GM18951 (cell line): ENCODE measurements around the gene CEP57L1.
"Not testable (repeated sequence)": the region's sequence is repeated elsewhere in the genome, so short reads cannot be mapped to it uniquely, and the experiment has no call there.

Source experiments
- POLR2A ChIP-seq: IDR thresholded peaks from 4 replicates; pipeline ENCODE4 v1.6.1; 2011; ENCODE audit warnings: mild to moderate bottlenecking; ENCODE audit not compliant: insufficient read length, insufficient read depth; ENCODE audit errors: extremely low read depth
- in situ Hi-C: fragments of 300-500 bp; cut with MboI; formaldehyde crosslinking; loops from one replicate; pipeline ENCODE4 v1.12.0; 2022; ENCODE audit warnings: low sequenced_read_pairs, mixed read lengths, inconsistent platforms; ENCODE audit not compliant: unreplicated experiment

The CEP57L1 gene

GRCh38 chr6:109183109-109183650, 87.9 kb downstream of the CEP57L1 start:
- TF ChIP-seq POLR2A = no peak
- in situ Hi-C loops = loop anchor here (10.0 kb wide), 1 partner anchor 202 kb away; the partner anchor contains the start of gene CD164

DNA sequence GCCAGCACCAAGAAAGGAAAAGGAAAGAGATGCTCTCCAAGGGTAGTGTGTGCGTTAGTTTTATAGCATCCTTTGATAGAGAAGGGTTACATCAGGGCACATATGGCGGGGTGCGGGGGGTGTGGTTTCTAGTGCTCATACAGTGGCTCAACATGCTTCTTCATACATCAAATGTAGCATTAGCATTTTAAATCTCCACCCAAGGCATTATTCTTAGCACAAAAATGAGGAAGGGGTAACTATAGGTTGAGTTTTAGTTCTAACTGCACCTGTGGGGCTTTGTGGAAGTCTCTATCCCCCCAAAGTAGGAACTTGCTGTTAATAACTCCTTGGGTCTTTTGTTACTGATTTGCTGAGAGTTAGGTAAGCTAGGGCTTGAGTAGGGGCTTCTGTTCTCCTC, 89.3 kb downstream of the CEP57L1 start:
- in situ Hi-C loops = loop anchor here (10.0 kb wide), 1 partner anchor 200 kb away; the partner anchor contains the start of gene CD164
- TF ChIP-seq POLR2A = no peak

DNA sequence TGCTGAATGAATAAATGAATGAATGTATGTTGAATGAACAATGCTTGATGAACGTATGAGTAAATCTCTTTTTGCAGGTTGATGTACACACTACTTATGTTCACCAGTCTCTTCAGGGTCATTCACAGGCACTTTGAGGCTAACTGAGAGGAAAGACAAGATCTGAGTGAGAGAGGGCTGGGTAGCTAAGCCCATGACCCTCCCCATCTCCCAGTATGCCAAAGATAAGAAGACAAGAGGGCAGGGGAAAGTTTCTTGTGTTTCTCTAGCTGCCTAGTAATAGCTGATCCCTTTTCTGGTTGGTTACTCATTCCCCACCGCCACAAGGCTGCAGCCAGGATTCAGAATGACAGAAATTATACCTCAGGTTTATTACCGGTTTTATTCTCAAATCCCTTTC, 90.7 kb downstream of the CEP57L1 start:
- in situ Hi-C loops = loop anchor here (10.0 kb wide), 1 partner anchor 199 kb away; the partner anchor contains the start of gene CD164
- no peak for TF ChIP-seq POLR2A

- in situ Hi-C loops = loop anchor here (10.0 kb wide), 1 partner anchor 197 kb away; the partner anchor contains the start of gene CD164
- TF ChIP-seq POLR2A = no peak
Measured at GRCh38 chr6:109187399-109188114, 92.2 kb downstream of the CEP57L1 start.

GRCh38 chr6:109188115-109188411, 92.8 kb downstream of the CEP57L1 start:
- in situ Hi-C loops = loop anchor here (10.0 kb wide), 1 partner anchor 197 kb away; the partner anchor contains the start of gene CD164
- no peak for TF ChIP-seq POLR2A

DNA sequence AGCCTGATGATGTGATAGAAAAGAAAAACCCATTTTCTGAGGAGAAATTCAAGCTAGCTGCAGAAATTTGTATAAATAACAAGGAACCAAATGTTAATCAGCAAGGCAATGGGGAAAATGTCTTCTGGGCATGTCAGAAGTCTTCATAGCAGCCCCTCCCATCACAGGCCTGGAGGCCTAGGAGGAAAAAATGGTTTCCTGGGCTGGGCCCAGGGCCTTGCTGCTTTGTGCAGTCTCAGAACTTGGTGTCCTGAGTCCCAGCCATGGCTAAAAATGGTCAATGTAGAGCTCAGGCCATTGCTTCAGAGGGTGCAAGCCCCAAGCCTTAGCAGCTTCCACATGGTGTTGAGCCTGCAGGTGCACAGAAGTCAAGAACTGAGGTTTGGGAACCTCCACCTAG, 96.1 kb downstream of the CEP57L1 start:
- in situ Hi-C loops = not testable (repeated sequence)

- no peak for TF ChIP-seq POLR2A
- in situ Hi-C loops = no loop called here
Measured at GRCh38 chr6:109192865-109193264, 97.6 kb downstream of the CEP57L1 start.

GRCh38 chr6:109194880-109195279, 99.6 kb downstream of the CEP57L1 start:
- no peak for TF ChIP-seq POLR2A

DNA sequence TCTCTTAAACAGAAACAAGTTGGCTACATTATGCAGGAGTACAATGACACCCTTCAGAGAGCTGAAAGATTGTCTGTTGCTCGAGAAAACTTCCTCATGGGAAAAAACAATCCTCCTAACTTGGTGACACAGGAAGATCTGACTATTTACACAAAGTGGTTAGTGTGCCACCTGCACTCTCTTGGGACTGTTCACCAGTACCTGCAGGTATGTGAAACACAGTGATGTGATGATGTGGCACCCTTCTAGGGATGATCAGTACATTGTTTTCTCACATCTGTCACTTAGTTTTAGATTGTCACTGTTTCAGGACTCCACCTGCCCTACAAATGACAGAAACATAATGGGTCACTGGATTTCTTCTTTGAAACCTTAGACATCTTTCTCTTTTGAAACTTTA, 101.8 kb downstream of the CEP57L1 start:
- in situ Hi-C loops = no loop called here
- TF ChIP-seq POLR2A = no peak

More at GRCh38 chr6:109194880-109195279, 99.6 kb downstream of the CEP57L1 start:
- in situ Hi-C loops = no loop called here

DNA sequence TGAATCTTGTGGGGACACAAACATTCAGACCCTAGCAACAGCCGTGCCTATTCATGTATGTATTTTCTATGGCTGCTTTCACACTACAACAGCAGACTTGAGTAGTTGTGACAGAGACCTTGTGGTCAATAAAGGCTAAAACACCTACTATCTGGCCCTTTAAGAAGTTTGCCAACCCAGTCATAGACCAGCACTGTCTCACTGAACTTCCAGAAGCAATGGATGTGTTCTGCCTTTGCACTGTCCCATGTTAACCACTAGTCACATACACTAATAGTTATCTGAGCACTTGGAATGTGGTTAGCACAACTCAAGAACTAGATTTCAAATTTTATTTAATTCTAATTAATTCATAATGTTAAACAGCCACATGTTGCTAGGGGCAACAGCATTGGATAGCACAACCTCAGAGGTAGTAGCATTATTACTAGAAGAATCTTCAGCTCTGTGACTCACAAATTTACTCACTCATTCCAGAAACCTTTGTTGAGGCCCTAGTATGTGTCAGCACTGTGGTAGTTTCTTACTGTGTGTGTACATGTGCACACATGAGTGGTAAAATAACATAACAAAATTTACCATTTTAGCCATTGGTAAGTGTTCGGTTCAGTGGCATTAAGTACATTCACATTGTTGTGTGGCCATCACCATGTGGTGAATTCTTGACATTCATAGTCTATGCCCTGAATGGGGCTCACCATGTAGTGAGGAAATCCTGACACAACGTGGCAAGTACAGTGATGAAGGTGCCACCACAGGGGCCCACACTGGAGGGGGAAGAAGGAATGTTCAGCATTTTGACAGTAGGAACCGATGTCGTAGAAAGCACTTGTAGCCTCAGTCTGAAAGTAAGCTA, 107.3 kb downstream of the CEP57L1 start:
- in situ Hi-C loops = no loop called here
- TF ChIP-seq POLR2A = no peak

DNA sequence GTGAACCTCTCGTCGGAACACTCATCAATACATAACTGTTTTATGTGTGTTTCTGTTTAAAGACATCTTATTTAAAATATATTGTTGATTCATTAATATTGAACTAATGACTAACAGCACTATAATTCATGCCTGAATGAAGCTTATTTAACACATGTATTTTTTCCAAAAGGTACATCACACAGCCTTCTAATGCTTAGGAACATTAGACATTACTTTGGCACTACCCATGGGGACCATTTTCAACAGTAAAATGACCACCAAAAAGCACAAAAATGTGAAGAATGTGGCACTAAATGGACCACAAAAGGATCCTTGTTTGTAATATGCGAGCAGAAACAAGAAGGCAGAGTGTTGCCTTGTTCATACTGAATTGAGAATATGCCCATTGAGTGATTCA, 109.2 kb downstream of the CEP57L1 start:
- TF ChIP-seq POLR2A = no peak
- in situ Hi-C loops = no loop called here

GRCh38 chr6:109212683-109213082, 117.4 kb downstream of the CEP57L1 start:
- TF ChIP-seq POLR2A = no peak
- in situ Hi-C loops = no loop called here
